Ishikawa (cell line): Measurements from ENCODE around the gene STK17B.

Experiments
- CEBPB ChIP-seq: IDR thresholded peaks from 2 replicates; pipeline ENCODE4 v1.6.1; 2012
- CREB1 ChIP-seq: IDR thresholded peaks from 2 replicates; pipeline ENCODE4 v1.6.1; 2012; ENCODE audit warnings: low read depth
- EGR1 ChIP-seq: IDR thresholded peaks from 2 replicates; pipeline ENCODE4 v1.6.1; 2012
- EP300 ChIP-seq: IDR thresholded peaks from 2 replicates; pipeline ENCODE4 v1.6.1; 2012; ENCODE audit warnings: borderline replicate concordance
- FOXM1 ChIP-seq: IDR thresholded peaks from 2 replicates; pipeline ENCODE4 v1.6.1; 2012; ENCODE audit warnings: low read depth, borderline replicate concordance
- NFIC ChIP-seq: IDR thresholded peaks from 2 replicates; pipeline ENCODE4 v1.6.1; 2012
- RAD21 ChIP-seq: IDR thresholded peaks from 2 replicates; pipeline ENCODE4 v1.6.1; 2012; ENCODE audit warnings: low read depth
- TAF1 ChIP-seq: IDR thresholded peaks from 2 replicates; pipeline ENCODE4 v1.6.1; 2012; ENCODE audit warnings: low read depth, mild to moderate bottlenecking
- TCF12 ChIP-seq: IDR thresholded peaks from 2 replicates; pipeline ENCODE4 v1.6.1; 2012; ENCODE audit warnings: low read depth
- TEAD4 ChIP-seq: IDR thresholded peaks from 2 replicates; pipeline ENCODE4 v1.6.1; 2012
- USF1 ChIP-seq: IDR thresholded peaks from 2 replicates; pipeline ENCODE4 v1.6.1; 2012
- YY1 ChIP-seq: IDR thresholded peaks from 2 replicates; pipeline ENCODE4 v1.6.1; 2012; ENCODE audit warnings: low read depth
- ZBTB7A ChIP-seq: IDR thresholded peaks from 2 replicates; pipeline ENCODE4 v1.6.1; 2012; ENCODE audit warnings: low read depth
- TF ChIP-seq, protein P1 (sequence below): IDR thresholded peaks from 2 replicates; pipeline ENCODE4 v1.6.1; 2012
- TF ChIP-seq, protein P2 (sequence below): IDR thresholded peaks from 2 replicates; pipeline ENCODE4 v1.6.1; 2012; ENCODE audit warnings: low read depth, mild to moderate bottlenecking

STK17B gene

GRCh38 chr2:196097864-196098660, 73.3 kb downstream of the STK17B start:
- TF ChIP-seq EGR1 (no peak), TEAD4 (no peak), NFIC (no peak), CEBPB (no peak), RAD21 (no peak), TCF12 (no peak), YY1 (no peak), TAF1 (no peak), FOXM1 (no peak), ZBTB7A (no peak), CREB1 (no peak), USF1 (no peak), EP300 (no peak)
- TF ChIP-seq, protein P1, sequence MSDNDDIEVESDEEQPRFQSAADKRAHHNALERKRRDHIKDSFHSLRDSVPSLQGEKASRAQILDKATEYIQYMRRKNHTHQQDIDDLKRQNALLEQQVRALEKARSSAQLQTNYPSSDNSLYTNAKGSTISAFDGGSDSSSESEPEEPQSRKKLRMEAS: no peak
- TF ChIP-seq, protein P2, sequence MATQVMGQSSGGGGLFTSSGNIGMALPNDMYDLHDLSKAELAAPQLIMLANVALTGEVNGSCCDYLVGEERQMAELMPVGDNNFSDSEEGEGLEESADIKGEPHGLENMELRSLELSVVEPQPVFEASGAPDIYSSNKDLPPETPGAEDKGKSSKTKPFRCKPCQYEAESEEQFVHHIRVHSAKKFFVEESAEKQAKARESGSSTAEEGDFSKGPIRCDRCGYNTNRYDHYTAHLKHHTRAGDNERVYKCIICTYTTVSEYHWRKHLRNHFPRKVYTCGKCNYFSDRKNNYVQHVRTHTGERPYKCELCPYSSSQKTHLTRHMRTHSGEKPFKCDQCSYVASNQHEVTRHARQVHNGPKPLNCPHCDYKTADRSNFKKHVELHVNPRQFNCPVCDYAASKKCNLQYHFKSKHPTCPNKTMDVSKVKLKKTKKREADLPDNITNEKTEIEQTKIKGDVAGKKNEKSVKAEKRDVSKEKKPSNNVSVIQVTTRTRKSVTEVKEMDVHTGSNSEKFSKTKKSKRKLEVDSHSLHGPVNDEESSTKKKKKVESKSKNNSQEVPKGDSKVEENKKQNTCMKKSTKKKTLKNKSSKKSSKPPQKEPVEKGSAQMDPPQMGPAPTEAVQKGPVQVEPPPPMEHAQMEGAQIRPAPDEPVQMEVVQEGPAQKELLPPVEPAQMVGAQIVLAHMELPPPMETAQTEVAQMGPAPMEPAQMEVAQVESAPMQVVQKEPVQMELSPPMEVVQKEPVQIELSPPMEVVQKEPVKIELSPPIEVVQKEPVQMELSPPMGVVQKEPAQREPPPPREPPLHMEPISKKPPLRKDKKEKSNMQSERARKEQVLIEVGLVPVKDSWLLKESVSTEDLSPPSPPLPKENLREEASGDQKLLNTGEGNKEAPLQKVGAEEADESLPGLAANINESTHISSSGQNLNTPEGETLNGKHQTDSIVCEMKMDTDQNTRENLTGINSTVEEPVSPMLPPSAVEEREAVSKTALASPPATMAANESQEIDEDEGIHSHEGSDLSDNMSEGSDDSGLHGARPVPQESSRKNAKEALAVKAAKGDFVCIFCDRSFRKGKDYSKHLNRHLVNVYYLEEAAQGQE: no peak

GRCh38 chr2:196096982-196097745, 74.2 kb downstream of the STK17B start:
- no peak for TF ChIP-seq TEAD4
- TF ChIP-seq, protein P1: no peak
- TF ChIP-seq CREB1: no peak
- TF ChIP-seq NFIC: no peak
- no peak for TF ChIP-seq RAD21
- TF ChIP-seq, protein P2: no peak
- no peak for TF ChIP-seq CEBPB
- no peak for TF ChIP-seq TAF1
- TF ChIP-seq USF1: no peak
- TF ChIP-seq TCF12: no peak
- TF ChIP-seq EGR1: no peak
- no peak for TF ChIP-seq FOXM1
- no peak for TF ChIP-seq YY1
- TF ChIP-seq ZBTB7A: no peak
- no peak for TF ChIP-seq EP300

- TF ChIP-seq, protein P2: no peak
- no peak for TF ChIP-seq CREB1
- no peak for TF ChIP-seq NFIC
- no peak for TF ChIP-seq FOXM1
- no peak for TF ChIP-seq TCF12
- no peak for TF ChIP-seq YY1
- TF ChIP-seq, protein P1: no peak
- TF ChIP-seq ZBTB7A: no peak
- no peak for TF ChIP-seq TAF1
- TF ChIP-seq TEAD4: no peak
- no peak for TF ChIP-seq EGR1
- no peak for TF ChIP-seq RAD21
- TF ChIP-seq CEBPB: no peak
- TF ChIP-seq EP300: no peak
- no peak for TF ChIP-seq USF1
These were observed 75.1 kb downstream of the STK17B start for GRCh38 chr2:196096264-196096663.
